ENCODE data around the gene KHSRP. TPM values are rescaled to one million over a fixed set of nuclear protein-coding genes. Genes with fewer than 3 reads are reported as not detected.
A peak's percentile ranks its signal among the peaks of the same experiment; 100 is the strongest.

The KHSRP gene
- total RNA-seq, 2 donors from 2014 or later, result 54.0 to 83.4 TPM

- TF ChIP-seq CTCF (IDR thresholded peaks at IDR 0.05), result no peak
- TF ChIP-seq POLR2A (IDR thresholded peaks at IDR 0.05), result no peak
- intact Hi-C loops (cut with DNase I), result no loop called here
These were observed 32.2 kb downstream of the KHSRP start for GRCh38 chr19:6392221-6393073.

GRCh38 chr19:6387372-6387771, 37.2 kb downstream of the KHSRP start:
- Histone ChIP-seq H3K27me3 (no peaks in the 10 kb centered on the region), H3K4me3 (no peak overlapping the region), H3K4me1 (peaks cover 9% of the 10 kb centered on the region), H3K9me3 (no peaks in the 10 kb centered on the region), H3K27ac (no peak overlapping the region), H3K36me3 (replicated peaks in 1 of 2; ENCODE audit: insufficient read depth in 1 of 2, low read depth in 2 of 2) (peaks cover 7 to 35% of the 10 kb centered on the region in 2 donors)
- intact Hi-C loops (cut with DNase I), result no loop called here
- DNase-seq (no peak), ATAC-seq (no peak)
- 98 to 100% methylated on average over 1 to 15 of the region's 19 CpGs for WGBS, 2 donors
- TF ChIP-seq CTCF (IDR thresholded peaks at IDR 0.05) (no peak), POLR2A (IDR thresholded peaks at IDR 0.05) (no peak)

More at GRCh38 chr19:6392221-6393073, 32.2 kb downstream of the KHSRP start:
- 5 to 18% methylated on average over 14 to 30 of the region's 30 CpGs for WGBS, 2 donors
- peak overlapping the region; percentile 65 to 73 for H3K4me3 ChIP-seq
- H3K4me1 ChIP-seq, result peaks cover 21% of the 10 kb centered on the region
- no peak for ATAC-seq
- H3K27ac ChIP-seq, result peak overlapping the region in 3 of 4 donors; percentile 86 to 96 (median 93)
- no peaks in the 10 kb centered on the region for H3K27me3 ChIP-seq
- H3K9me3 ChIP-seq, result no peaks in the 10 kb centered on the region
- peaks cover 7 to 15% of the 10 kb centered on the region in 2 donors for H3K36me3 ChIP-seq (replicated peaks in 1 of 2; ENCODE audit: insufficient read depth in 1 of 2, low read depth in 2 of 2)
- no peak for DNase-seq

- H3K4me1 ChIP-seq, result no peaks in the 10 kb centered on the region
- intact Hi-C loops (cut with DNase I), result no loop called here
- no peaks in the 10 kb centered on the region for H3K9me3 ChIP-seq
- WGBS, 2 donors, result 92 to 97% methylated on average over 4 of the region's 4 CpGs
- TF ChIP-seq CTCF (IDR thresholded peaks at IDR 0.05), result no peak
- TF ChIP-seq POLR2A (IDR thresholded peaks at IDR 0.05), result no peak
- DNase-seq (no peak), ATAC-seq (no peak)
- no peak overlapping the region for H3K27ac ChIP-seq
- H3K36me3 ChIP-seq (replicated peaks in 1 of 2; ENCODE audit: insufficient read depth in 1 of 2, low read depth in 2 of 2), result peaks cover 24 to 52% of the 10 kb centered on the region in 2 donors
- no peaks in the 10 kb centered on the region for H3K27me3 ChIP-seq
- H3K4me3 ChIP-seq, result no peak overlapping the region
These were observed 40.2 kb downstream of the KHSRP start for GRCh38 chr19:6384381-6384780.

- 95 to 96% methylated on average over 17 to 19 of the region's 19 CpGs for WGBS, 2 donors
- H3K4me3 ChIP-seq, result no peak overlapping the region
- DNase-seq (no peak), ATAC-seq (no peak)
- no peaks in the 10 kb centered on the region for H3K27me3 ChIP-seq
- TF ChIP-seq POLR2A (IDR thresholded peaks at IDR 0.05) (no peak), CTCF (IDR thresholded peaks at IDR 0.05) (no peak)
- H3K4me1 ChIP-seq, result no peaks in the 10 kb centered on the region
- no peak overlapping the region for H3K27ac ChIP-seq
- intact Hi-C loops (cut with DNase I), result no loop called here
- H3K9me3 ChIP-seq, result no peaks in the 10 kb centered on the region
- H3K36me3 ChIP-seq (replicated peaks in 1 of 2; ENCODE audit: insufficient read depth in 1 of 2, low read depth in 2 of 2), result peaks cover 18 to 43% of the 10 kb centered on the region in 2 donors
These were observed 41.4 kb downstream of the KHSRP start for GRCh38 chr19:6383188-6383587.
